Upper lobe of right lung (tissue), 1 donor: ENCODE results near the gene ALKBH2. TPM values are rescaled to one million over a fixed set of nuclear protein-coding genes. Genes with fewer than 3 reads are reported as not detected.
"Not testable (repeated sequence)": the region's sequence is repeated elsewhere in the genome, so short reads cannot be mapped to it uniquely, and the experiment has no call there.

ENCODE experiments used
- ATAC-seq: fragments of 200-7000 bp; cut with Tn5 transposase; one replicate; pipeline ENCODE4 v1.9.1; 2020; ENCODE audit warnings: mild to moderate bottlenecking, moderate library complexity
- DNase-seq: peaks from one replicate; pipeline ENCODE4 v3.0.0-alpha.2; 2020
- H3K27ac ChIP-seq: fragments of 200-600 bp; one replicate; pipeline ENCODE4 v1.8.0; 2022
- H3K27me3 ChIP-seq: fragments of 200-600 bp; one replicate; pipeline ENCODE4 v1.8.0; 2022; ENCODE audit warnings: mild to moderate bottlenecking
- H3K36me3 ChIP-seq: fragments of 200-600 bp; one replicate; pipeline ENCODE4 v1.8.0; 2022
- H3K4me1 ChIP-seq: fragments of 200-600 bp; one replicate; pipeline ENCODE4 v1.8.0; 2022
- H3K4me3 ChIP-seq: fragments of 200-600 bp; one replicate; pipeline ENCODE4 v1.8.0; 2022; ENCODE audit warnings: mild to moderate bottlenecking
- H3K9me3 ChIP-seq: fragments of 200-600 bp; one replicate; pipeline ENCODE4 v1.8.0; 2022
- CTCF ChIP-seq: fragments of 200-600 bp; IDR thresholded peaks from one replicate; pipeline ENCODE4 v1.8.0; 2022; ENCODE audit warnings: antibody characterized with exemption
- intact Hi-C: fragments of 100-400 bp; cut with DNase I; formaldehyde crosslinking; loops from one replicate; pipeline ENCODE4 v1.11.0; 2022
- total RNA-seq: library from RNA; stranded (reverse); fragmentation: NEBNext Ultra II Directional; extraction: Animal tissue kit (Norgen Biotek cat#: 25700); gene quantifications from one replicate; pipeline ENCODE4 v1.2.1, GENCODE V29; 2021
- donor health status: DM: no; HTN: yes; CAD: no; lungs with severe emphysema.

ALKBH2 gene
- total RNA-seq, 1 donor from 2014 or later: 10.1 TPM

DNA sequence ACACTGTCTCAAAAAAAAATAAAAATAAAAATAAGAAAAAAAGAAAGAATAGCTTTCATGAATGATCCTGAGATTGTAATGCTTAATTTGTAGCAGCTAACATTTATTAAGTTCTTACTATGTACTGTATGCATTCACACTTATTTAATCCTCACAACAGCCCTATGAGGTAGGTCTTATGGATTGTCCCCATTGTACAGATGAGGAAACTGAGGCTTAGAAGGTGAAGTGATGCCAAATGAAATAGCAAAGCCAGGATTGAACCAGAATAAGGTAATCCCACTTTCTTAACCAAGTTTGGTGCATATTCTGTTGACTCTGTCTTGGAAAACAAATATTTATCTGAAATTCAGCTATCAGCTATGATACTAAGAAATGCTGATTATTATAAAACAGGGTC is 38.8 kb downstream of the ALKBH2 start:
- ATAC-seq (no peak), DNase-seq (no peak)
- H3K36me3 ChIP-seq: peaks cover 28% of the 10 kb centered on the region
- H3K4me1 ChIP-seq: peaks cover 13% of the 10 kb centered on the region
- no peak for TF ChIP-seq CTCF
- intact Hi-C loops: no loop called here
- peak overlapping the region; percentile 98 for H3K4me3 ChIP-seq
- no peaks in the 10 kb centered on the region for H3K9me3 ChIP-seq
- H3K27ac ChIP-seq: peak overlapping the region; percentile 93
- H3K27me3 ChIP-seq: no peaks in the 10 kb centered on the region

DNA sequence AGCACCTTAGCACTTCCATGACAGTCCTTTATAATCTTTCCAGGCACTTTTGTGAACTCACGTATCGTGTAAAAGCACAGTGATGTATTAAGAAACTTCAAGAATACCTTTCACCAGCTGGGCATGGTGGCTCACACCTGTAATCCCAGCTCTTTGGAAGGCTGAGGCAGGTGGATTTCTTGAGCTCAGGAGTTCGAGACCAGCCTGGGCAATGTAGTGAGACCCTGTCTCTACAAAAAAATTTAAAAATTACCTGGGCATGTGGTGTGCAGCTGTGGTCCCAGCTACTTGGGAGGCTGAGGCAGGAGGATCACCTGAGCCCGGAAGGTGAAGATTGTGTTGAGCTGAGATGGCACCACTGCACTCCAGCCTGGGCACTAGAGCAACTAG is 39.2 kb downstream of the ALKBH2 start:
- DNase-seq, ATAC-seq, H3K9me3 ChIP-seq, intact Hi-C loops, H3K27me3 ChIP-seq: not testable (repeated sequence)
- H3K36me3 ChIP-seq: peaks cover 24% of the 10 kb centered on the region
- peaks cover 13% of the 10 kb centered on the region for H3K4me1 ChIP-seq
- H3K27ac ChIP-seq: peak overlapping the region; percentile 93
- H3K4me3 ChIP-seq: peak overlapping the region; percentile 98

DNA sequence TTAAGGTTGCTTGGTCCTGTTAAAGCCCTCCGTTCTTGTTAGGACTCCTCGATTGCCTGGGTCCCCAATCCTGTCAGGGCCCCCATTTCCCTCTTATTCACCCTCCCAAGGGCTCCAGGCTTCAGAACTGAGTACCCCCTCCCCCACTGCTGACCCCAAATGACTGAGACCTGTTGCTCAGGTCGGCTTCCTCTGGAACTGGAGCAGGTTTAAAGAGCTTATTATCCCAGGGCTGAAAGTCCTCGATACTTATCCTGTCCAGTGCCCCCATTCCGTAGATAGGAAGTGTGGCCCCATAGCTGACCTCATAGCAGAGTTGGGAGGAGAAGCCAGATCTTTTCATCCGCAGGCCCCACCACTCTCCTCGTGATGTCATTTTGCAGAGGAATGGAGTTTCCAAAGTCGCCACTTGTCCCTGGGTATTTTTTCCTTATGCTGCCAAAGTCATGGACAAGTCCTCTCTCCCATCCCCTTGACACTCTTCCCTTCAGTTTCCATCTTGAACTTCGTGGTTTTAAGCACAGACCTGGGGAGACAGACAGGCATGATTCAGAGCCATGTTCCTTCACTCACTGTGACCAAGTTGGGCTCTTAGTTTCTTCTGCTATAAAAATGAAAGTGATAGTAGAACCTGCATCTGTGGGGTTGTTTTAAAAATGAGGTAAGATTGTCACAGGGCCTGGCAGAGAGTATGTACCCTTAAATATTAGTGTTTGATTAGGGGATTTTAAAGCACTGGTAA is 39.7 kb downstream of the ALKBH2 start:
- H3K36me3 ChIP-seq: peaks cover 19% of the 10 kb centered on the region
- no peak for DNase-seq
- peak overlapping the region; percentile 93 for H3K27ac ChIP-seq
- H3K4me1 ChIP-seq: peaks cover 13% of the 10 kb centered on the region
- no peaks in the 10 kb centered on the region for H3K27me3 ChIP-seq
- intact Hi-C loops: no loop called here
- TF ChIP-seq CTCF: no peak
- peak; percentile 7 for ATAC-seq
- no peaks in the 10 kb centered on the region for H3K9me3 ChIP-seq
- H3K4me3 ChIP-seq: peak overlapping the region; percentile 98

DNA sequence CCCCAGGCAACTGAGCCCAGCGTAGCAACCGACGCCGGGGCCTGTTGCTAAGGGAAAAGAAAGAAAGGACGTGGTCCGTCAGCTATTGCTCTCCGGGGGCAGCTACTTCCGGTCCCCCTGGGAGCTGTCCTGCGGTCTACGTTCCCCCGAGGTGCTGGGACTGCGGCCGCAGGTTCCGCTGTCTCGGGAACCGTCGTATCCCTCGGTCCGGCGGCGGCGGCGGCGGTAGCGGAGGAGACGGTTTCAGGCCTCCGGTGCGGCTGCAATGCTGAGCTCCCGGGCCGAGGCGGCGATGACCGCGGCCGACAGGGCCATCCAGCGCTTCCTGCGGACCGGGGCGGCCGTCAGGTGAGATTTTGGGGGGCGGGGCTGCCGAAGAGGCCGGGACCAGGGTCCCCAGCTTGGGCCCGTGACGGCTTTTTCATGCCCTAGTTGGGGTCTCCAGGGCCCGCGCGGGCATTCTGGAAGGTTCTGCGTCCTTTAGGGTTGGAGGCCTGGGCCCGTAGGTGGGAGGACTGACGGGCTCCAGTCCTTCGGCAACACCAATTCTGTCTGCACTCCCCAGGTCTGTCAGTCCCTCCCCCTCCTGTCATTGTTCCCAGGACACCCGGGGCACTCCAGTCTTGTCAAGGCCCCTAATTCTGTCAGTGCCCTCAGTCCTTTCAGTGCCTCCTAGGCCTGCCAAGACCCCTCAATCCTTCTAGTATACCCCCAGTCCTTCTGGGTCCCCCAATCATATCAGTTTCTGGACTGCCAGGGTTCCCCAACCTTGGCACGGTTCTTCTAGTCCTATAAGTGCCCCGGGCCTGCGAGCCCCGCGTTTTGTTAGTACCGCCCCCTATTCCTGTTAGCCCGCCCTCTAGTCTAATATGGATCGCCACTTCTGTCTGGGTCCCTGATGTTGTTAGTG is 40.6 kb downstream of the ALKBH2 start, which contains the start of gene USP30:
TSS of gene USP30 (plus strand) at position 163 of the 910 bp plus-strand sequence. CDS start at position 266, 103 bp downstream.
- no peak for TF ChIP-seq CTCF
- no peaks in the 10 kb centered on the region for H3K27me3 ChIP-seq
- peak; percentile 91 for DNase-seq
- H3K27ac ChIP-seq: peak within 1 kb of the TSS; percentile 93
- intact Hi-C loops: no loop called here
- ATAC-seq: peak; percentile 97
- no peaks in the 10 kb centered on the region for H3K9me3 ChIP-seq
- H3K36me3 ChIP-seq: peaks cover 11% of the 10 kb centered on the region
- H3K4me3 ChIP-seq: peak within 1 kb of the TSS; percentile 98
- peaks cover 13% of the 10 kb centered on the region for H3K4me1 ChIP-seq

DNA sequence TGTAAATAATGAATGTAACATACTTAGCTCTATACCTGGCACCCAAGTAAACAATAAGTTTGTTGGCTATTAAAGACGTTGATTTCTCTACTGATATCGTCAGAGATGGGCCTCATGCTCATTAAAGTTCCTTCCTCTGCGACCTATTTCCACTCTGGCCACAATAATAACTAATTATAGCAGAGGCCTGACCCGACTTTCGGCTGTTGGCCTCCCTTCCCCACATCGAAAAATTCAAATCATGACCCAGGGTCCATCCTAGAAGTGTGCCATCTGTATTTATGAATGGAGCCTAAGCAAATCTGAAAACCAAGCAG is 41.2 kb downstream of the ALKBH2 start:
- intact Hi-C loops: no loop called here
- no peak for ATAC-seq
- H3K4me1 ChIP-seq: peaks cover 13% of the 10 kb centered on the region
- DNase-seq: no peak
- H3K27me3 ChIP-seq: no peaks in the 10 kb centered on the region
- no peaks in the 10 kb centered on the region for H3K9me3 ChIP-seq
- no peak for TF ChIP-seq CTCF
- H3K36me3 ChIP-seq: peaks cover 8% of the 10 kb centered on the region
- H3K4me3 ChIP-seq: peak overlapping the region; percentile 98
- peak overlapping the region; percentile 93 for H3K27ac ChIP-seq

- ATAC-seq, DNase-seq, H3K27me3 ChIP-seq, H3K9me3 ChIP-seq, intact Hi-C loops, H3K4me3 ChIP-seq, H3K36me3 ChIP-seq, H3K27ac ChIP-seq: not testable (repeated sequence)
- peaks cover 12% of the 10 kb centered on the region for H3K4me1 ChIP-seq
Observed at GRCh38 chr12:109049794-109050193, 43.5 kb downstream of the ALKBH2 start.

GRCh38 chr12:109048706-109049105 is 44.6 kb downstream of the ALKBH2 start:
- H3K4me3 ChIP-seq, H3K36me3 ChIP-seq, H3K4me1 ChIP-seq, H3K9me3 ChIP-seq, DNase-seq, H3K27me3 ChIP-seq, intact Hi-C loops: not testable (repeated sequence)
- peak; percentile 38 for ATAC-seq
- H3K27ac ChIP-seq: peak overlapping the region; percentile 27
